ENCODE measurements around the gene PBXIP1. TPM values are rescaled to one million over a fixed set of nuclear protein-coding genes. Genes with fewer than 3 reads are reported as not detected.

Gene PBXIP1
- polyA plus RNA-seq, 1 donor, result 59.6 TPM

DNA sequence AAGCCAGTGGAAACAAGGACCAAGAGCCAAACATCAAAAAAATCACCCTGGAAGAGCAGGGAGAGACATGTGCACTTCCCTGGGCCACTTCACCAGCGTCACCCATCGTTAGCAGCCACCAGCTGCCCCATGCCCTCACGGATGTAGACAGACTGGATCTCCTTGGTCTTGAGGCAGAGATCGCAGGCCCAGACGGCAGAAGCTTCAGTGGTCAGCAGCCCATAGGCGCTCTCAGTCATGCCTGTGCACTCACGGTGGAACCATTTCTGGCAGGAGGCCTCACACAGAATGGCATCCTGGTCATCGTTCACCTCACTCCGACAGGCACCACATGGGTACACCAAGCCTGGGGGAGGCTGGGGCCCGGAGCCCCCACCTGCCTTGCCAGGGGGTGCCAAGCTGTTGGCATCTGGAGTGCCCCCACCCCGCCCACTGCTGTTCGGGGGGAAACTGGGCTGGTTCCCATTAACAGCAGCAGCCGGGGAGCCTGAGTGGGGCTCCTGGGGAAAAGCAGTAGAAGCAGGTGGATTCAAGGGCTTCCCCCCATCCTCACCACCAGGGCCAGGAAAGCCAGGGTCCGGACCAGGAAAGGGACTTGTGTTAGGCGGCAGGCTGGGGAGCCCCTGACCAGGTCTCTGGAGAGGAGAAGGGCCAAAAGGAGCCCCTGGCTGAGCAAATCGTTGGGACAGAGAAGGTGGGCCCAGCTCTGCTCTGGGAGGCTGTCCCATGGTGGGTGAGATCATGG, 3.0 kb upstream of the PBXIP1 start:
- no peak for DNase-seq

DNA sequence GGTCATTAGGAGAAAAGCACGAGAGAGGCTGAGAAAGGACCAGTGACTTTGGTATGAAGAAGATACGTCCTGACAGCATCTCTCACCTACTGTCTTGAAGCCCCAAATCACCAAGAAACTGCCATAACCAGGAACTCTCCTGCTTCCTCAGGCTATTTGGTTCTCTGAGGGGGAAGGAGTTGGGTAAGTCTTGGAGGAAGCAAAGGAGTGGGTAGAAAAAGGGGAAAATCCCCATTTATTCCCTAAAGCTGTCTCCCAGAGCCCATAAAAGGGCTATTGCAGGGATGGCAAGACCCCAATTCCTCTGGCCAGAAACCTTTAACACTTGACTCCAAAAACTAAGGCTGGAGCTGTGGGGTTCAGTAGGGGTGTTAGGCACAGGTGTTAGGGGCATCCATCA, 2.1 kb upstream of the PBXIP1 start:
- DNase-seq, result no peak

DNA sequence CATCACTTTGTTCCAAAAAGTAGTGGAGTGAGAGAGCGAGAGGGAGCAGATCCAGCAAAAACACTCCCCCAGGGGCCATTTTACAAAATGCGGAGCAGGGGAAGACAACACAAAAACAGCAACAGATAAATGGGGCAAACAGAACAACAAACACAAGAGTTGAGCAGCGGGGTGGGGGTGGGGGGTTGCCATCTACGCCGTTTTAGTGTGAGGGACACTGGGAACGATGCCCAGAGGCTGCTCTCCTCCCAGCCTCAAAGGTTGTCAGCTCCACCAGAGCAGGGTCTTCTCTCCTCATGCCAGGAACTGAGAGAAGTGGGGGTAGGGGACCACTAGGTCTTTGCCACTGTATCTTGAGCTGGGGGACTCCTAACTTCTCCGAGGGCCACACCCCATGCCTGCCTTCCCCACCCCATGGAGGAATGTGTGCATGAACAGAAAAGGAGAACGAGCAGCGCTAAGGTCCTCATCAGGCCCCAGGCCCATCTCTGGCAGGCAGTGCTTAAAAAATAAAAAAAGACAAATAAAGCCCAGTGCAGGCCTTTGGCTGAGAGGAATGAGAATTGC, 1.3 kb upstream of the PBXIP1 start:
- no peak for DNase-seq

DNA sequence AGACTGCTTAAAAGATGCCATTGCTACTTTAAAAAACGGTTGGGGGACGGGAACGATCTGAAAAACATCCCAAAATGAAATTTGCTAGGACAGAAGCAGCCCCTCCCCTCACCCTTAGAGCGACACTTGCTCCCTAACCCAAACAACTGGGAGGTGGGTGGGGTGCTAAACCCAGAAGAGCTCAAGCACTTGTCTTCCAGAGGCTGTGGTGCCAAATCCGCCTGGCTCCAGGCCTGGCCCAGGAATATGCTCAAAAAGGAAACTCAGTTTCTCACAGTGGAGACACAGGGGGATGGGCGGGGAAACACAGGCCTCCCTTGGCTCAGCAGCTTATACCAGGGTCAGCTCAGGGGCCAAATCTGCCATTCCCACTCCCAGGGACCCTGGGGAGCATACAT, 644 bp upstream of the PBXIP1 start:
- no peak for DNase-seq

DNA sequence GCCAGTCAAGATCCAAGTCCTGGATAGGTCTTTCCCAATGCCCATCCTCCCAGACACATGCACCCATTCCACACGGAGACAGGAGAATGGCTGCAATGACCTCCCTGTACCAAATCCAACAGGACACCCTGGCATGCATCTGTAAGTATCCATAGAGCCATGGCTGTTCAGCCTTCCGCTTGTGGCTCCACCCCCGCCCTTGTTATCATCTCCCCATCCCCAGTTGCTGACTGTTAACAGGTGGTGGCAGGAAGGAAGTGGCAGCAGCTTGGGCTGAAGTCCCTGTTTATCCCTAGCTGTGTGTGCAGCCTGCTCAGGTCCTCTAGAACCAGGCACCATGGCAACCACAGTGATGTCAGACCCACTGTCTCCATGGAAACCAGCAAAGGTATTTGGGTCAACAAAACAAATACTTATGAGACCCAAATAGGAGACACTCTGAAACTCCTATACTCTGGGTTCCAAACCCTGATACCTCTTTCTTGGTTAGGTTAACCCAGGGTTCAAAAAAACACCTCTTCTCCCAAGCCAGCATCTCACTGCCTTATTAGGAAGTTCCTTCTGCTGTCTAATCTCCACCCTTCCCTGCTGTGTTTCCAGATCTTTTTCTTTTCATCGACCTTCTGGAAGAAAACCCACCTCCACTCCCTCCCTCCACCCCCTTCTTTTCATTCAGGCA, 721 bp downstream of the PBXIP1 start:
- no peak for DNase-seq

DNA sequence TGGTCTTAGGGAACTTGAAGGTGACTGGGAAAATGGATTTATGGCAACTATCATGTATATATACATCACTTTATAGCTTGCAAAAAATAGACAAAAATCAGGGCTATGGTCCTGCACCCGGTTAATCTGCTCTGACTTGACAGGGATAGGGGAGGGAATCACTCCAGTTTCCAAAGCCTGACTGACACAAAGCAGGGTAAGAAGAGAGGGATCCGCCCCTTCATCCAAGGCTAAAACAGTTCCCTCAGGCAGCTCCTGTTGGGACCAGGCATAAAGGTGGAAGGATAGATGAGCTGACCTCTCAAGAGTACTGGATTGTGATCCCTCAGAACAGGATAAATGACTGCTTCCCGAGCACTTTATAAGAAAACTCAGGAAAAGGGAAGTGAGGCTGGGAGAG, 1.4 kb downstream of the PBXIP1 start:
- DNase-seq, result no peak

DNA sequence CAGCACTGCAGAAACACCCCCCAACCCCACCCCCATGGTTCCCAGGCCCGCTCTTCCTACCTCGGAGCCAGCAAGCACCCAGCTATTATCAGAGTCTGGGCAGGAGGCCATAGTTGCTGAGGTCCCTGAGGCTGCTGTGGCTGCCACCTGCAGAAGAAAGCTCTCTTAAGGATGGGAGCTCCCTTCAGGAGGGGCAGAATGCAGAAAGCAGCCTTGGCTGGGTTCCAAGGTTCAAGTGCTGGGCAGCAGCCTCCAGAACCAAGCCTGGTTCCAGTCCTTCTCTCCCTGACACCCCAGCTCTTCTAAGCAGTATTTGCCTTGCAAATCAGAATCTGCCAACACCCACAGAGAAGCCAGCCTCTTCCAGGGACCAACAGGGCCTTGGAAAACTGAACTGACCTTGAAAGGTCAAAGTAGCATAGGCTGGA, 2.3 kb downstream of the PBXIP1 start:
- no peak for DNase-seq

DNA sequence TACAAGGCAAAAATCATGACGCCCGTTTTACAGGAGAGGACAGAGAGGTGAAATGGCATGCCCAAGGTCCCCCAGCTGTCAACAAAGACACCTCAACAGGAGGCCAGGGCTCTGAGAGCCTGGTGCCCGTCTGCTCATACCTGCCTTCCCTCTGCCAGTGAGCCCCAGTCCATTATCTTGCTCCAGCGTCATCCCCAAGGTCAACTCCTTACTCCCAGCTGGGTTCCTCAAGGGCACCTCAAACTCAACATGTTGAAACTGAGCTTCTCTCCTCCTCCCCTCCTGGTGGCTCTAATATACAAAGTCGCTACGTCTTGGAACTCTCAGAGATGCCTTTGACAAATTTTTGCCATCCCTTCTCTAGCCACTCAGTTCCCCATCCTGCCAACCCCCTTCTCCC, 3.2 kb downstream of the PBXIP1 start:
- no peak for DNase-seq

DNA sequence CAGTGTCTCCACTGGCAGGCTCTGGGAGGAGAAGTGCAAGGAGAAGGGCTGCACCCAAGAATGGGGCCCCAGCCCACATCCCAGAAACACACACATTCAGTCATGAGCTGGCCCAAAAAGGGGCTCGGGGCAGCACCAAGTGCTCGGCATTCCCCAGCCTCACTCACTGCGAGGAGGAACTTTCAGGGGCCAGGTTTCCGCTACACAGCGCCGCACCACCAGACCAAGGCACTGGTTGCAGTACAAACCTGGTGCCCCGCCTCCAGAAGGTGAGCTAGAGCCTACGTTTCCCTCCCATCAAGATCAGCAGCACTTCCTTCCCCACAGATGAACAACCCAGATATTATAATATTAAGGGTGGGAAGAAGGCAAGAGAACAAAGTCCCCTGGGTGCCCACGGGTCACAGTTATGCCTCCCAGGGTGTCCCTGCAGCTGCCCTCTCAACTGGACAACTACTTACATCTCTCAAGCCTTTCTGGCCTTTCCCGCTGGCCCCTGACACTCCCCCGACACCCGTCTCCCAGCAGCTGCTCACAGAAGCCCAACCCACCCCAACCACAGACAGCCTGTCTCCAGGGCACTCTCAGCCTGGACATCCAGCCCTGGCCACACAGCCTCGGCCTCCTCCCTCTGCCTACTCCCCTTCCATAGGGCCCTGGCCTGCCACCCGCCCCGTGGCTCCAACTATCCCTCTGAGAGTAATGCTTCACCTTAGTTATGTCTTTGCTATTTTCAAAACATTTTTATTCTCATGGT, 3.8 kb downstream of the PBXIP1 start:
- no peak for DNase-seq

DNA sequence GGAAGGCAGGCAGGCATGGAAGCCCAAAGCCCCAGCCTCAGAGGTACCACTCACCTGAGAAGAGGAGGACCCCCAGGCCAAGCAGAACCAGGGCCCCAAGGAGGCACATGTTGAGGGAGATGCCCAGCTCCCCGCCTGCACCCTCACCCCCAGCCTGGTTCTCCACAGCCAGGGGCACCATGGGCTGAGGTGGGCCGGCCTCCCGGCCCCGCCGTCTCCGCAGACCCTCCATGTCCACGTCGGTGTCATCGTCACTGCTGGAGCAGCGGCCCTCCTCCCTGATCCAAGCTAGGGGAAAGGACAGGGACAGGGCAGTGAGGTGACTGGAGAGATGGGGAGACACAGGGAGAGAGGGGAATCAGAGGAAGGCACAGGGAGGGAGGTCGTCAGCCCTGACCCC, 7.8 kb downstream of the PBXIP1 start:
- DNase-seq, result no peak

DNA sequence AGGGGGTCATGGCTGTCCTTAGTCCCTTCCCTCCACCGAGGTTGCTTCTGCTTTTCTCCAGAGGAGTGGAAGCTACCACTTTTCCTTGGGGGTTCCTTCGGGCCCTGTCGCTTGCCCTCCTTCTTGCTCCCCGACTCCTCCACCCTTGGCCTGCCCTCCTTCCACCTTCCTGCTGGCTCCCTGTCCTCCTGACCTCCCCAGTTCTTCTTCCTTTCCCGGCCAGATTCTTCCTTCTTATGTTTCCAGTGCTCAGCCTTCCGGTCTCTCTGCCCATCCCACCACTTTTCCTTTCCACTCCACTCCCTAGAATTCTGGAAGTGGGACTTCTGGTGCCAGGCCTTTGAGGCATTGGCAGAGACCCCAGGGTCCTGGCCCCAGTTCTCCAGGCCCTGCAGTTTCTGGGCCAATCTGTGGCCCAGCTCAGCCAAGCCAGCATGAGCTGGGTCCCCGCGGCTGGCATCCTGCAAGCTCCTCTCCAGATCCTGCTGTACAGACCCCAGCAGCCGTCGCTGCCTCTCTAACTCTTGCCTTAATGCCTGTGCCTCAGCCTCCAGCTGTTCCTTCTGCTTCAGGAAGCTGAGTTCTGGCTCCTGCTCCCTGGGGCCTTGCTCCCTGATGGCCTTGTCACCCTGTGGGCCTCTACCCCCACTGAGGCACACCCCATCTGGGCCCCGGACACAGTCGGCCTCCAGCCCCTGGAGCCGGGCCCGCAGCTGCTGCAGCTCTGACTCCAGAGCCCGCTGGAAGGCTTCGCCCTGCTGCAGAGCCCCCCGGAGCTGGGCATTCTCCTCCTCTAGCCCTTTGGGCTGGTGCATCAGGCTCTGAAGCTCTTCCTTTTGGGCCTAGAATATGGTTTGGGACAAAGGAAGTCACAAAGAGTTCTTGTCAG, 9.7 kb downstream of the PBXIP1 start:
- DNase-seq, result no peak

DNA sequence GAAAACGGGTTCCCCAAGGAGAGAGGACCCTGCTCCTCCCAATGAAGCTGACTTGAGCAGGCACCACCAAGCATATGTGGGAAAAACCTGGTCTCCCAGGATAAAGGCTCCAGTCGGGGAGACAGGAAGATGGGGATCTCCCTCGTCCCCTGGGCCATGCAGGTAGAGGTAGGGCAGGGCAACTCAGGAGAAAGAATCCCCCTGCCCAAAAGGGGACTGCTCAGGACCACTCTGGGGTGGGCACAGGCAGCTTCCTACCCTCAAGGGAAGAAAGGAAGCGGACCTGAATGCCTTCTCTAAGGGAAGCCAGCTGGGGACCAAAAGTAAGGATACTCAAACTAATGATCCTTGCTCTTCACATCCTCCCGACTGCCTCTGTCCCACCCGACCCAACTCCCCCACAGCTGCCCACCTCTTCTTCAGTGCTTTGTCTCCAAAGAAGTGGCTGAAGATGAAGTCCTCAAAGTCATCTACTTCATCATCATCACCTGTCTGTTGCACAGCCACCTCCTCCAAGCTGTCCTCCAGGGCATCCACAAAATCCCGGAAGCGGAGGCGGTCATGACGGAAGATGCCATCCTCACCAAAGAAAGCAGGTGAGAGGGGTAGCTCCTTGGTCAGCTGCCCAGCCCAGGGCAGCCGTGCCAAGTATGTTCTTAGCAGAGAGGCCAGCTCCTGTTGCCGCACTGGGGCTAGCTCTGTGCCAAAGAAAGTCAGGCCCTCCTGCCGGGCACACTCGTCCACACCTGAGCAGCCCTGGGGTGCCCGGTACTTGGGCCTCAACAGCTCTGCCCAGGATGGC, 10.5 kb downstream of the PBXIP1 start:
- no peak for DNase-seq

DNA sequence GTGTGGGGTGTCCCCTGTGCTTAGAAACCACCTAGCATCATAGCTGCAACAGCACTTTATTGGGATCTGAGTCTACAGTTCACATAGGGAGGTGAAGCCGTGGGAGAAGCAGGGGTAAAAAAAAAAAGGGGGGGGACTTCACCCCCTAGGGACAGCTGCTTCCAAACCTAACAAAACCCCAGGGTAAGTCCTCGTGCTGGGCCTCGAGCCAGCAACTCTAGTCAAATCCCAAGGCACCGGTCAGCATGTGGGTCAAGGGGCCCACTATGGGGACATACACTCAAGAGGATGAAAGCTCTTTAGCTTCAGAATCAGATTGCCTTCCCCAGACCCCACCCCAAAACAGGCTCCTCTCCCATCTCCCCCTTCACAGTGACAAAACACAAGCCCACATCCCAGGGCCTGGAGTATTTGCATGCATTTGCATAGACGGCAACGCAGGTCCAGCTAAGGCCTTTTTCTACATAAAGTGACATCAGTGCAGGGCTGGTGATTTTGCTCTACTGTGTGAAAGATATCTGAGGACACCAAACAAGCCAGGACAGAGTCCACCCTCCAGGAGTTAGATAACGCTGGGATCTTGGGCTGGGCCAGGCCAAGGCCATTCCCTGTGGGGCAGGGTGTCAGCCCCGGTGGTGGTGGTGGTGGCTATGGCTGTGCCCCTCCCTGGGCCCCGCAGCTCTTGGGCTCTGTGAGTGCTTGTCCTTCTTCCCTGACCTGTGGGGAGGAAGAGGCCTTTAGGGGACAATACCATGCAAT, 11.3 kb downstream of the PBXIP1 start:
- no peak for DNase-seq

DNA sequence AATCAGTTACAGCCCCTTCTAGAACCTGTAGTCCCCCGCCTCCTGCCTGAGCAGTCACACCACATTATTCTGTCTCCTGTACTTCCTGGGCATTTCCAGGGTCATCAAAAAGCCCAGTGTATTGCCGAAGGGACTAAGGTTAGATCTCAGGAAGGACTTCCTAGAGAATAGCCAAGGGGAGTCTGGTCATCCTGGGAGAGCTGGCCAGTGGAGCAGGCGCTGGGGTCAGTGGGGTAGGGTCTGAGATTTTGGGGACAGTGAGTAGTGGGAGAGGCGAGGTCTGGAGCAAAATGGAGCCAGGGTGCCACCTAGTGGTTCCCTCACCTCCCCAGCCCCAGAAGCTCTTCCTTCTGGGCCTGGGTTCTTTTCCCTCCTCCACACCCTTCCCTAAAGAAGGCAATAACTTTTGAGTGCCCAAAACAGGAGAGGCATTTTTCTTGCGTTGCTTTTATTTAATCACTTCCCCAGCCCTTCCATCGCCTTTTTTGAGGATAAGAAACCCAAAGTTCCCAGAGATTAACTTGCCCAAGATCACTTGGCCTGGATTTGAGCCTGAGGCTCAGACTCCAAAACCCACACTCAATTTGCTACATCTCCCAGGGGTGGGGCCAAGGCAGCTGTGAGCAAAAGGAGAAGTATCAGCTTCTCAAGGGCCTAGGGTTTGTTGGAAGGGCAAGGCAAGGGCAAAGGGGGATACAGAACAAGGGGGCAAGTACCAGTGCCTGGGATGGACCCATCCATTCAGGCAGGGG, 12.1 kb downstream of the PBXIP1 start:
- DNase-seq, result no peak

DNA sequence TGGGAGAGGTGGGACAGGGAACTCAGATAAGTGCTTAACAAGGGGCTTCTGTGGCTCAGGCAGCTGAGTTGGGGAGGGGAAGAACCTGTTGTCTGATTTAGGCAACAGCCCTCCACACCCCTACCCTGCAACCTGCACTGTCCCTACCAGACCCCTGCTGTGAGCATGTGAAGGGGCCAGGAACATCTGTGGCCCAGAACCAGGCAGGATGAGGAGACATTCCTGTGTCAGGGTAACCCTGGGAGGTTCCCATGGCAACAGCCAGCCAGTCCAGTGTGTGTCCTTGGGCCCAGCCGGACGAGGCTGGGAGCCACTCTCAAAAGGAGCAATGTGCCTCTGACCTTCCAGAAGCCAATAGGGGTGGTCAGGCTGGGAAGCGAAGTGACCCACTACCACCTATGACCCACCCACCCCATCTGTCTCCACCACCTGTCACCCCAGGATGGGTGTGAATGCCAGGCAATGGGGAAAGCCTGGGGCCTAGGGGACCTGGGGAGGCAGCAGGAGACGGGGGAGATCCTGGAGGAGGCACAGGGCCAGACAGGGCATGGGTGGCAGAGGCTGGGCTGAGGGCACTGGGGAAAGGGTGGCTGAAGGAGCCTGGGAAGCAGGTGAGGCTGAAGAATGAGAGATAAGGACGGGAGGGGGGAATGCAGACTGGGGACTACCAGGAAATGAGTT, 14.4 kb downstream of the PBXIP1 start:
- DNase-seq, result no peak

DNA sequence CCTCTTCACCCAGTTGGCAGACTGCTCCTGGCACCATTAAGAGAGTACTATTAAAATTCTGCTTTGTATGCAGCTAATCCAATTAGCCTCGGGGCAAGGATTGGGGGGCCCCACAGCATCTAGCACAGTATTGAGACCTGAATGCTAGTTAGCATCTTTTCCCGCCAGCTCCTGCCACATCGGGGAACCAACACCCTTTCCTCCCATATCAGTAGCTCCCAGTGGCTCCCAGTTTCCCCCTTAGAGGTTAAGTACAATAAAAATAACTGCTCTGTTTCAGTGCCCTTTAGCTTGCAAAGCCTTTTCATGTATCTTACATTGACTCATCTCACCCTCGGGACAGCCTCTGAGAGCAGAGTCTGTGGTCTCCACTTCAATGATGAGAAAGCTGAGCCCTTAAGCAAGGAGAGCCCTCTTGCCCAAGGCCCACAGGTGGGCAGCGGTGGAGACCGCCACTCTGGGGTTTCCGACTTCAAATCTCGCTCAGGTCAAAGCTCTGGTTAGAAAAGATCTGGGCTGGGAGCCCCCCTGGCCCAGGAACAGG, 15.2 kb downstream of the PBXIP1 start:
- no peak for DNase-seq

DNA sequence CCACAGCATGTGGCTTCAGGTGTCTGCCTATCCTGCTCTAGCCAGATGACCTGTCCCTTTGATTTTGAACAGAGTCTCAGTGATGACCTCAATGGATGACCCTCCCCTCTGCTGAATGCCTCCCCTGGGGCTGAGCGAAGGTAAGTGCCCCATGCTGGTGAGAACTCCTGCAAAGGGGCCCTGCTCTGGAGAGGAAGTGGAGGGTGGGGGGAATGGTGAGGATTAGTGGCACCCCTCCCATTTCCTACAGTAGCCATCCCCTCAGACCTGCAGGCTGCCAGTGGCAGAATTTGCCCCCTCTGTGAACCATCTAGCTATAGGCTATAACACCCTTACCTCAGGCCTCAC, 15.7 kb downstream of the PBXIP1 start:
- no peak for DNase-seq

DNA sequence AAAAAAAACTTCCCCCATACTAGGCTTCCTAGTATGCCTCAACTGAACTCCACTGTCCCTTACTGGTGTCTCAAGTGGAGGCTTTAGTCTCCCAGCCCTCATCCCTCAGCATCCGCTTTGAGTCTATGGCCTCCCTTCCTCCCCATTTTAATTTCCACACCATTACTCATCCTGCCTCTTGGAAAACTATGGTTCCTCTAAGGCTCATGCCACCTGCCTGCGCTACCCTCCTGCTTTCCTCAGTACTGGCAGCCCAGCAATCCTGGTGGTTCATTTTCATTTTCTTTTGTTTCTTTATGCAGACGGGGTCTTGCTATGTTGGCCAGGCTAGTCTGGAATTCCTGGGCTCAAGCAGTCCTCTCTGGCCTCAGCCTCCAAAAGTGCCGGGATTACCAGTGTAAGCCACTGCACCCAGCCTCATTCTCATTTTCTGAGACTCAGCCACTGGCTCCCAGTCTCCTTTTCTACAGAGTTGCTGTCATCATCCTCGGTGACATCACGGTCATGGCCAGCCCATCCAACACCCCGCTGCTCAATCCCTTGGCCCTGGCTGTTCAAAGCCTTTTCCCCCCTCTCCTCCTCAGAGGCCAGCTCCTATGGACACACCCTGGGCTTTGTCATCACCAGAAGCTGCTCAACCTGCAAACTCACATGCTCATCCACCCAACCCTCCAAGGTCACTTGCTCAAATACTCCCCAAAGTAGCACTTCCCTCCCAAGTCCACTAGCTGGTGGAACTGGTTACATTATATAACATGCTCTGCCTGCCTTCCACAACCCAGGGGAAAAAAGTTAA, 17.1 kb downstream of the PBXIP1 start:
- DNase-seq, result no peak

All from left kidney (tissue), 2 donors.